ENCODE results near the gene ADD2. TPM values are rescaled to one million over a fixed set of nuclear protein-coding genes. Genes with fewer than 3 reads are reported as not detected.

The ADD2 gene
- total RNA-seq, 1 experiment from 2014 or later: 5.6 TPM

- H3K27me3 ChIP-seq (replicated peaks; ENCODE audit: insufficient read depth, low read depth, low read length, poor library complexity): peaks cover 8% of the 10 kb centered on the region
- no peak for TF ChIP-seq EZH2 (IDR thresholded peaks at IDR 0.05; ENCODE audit: borderline replicate concordance, low read depth, low read length, poor library complexity, severe bottlenecking)
- no peak for TF ChIP-seq CTCF (conservative IDR thresholded peaks at IDR 0.05; ENCODE audit: low read depth, low read length)
- H3K36me3 ChIP-seq (ENCODE audit: insufficient read depth, low read length, poor library complexity, severe bottlenecking): no peaks in the 10 kb centered on the region
- CTCF ChIA-PET: no interaction called here
- H3K27ac ChIP-seq (ENCODE audit: low read depth, low read length, poor library complexity, severe bottlenecking): no peak overlapping the region
- POLR2A ChIA-PET (ENCODE audit: low non-redundant PET): no interaction called here
- intact Hi-C loops (cut with micrococcal nuclease; ENCODE audit: unreplicated experiment): no loop called here
- no TSS peak for BruUV-seq (replicated peaks)
- no peaks in the 10 kb centered on the region for H3K4me1 ChIP-seq (ENCODE audit: insufficient read depth, low read length, poor library complexity, severe bottlenecking)
- H3K9me3 ChIP-seq (ENCODE audit: low read depth, low read length, poor library complexity, severe bottlenecking): no peaks in the 10 kb centered on the region
- H3K4me3 ChIP-seq (ENCODE audit: low read depth, low read length, poor library complexity, severe bottlenecking): no peak overlapping the region
- DNase-seq (ENCODE audit: low spot score): no peak
Measured at GRCh38 chr2:70757360-70757759, 10.6 kb downstream of the ADD2 start.

GRCh38 chr2:70756128-70756527 lies 11.9 kb downstream of the ADD2 start:
- ChIA-PET POLR2A (ENCODE audit: low non-redundant PET) (no interaction called here), CTCF (no interaction called here)
- no TSS peak for BruUV-seq (replicated peaks)
- Histone ChIP-seq H3K27ac (ENCODE audit: low read depth, low read length, poor library complexity, severe bottlenecking) (no peak overlapping the region), H3K36me3 (ENCODE audit: insufficient read depth, low read length, poor library complexity, severe bottlenecking) (no peaks in the 10 kb centered on the region), H3K4me1 (ENCODE audit: insufficient read depth, low read length, poor library complexity, severe bottlenecking) (no peaks in the 10 kb centered on the region), H3K4me3 (ENCODE audit: low read depth, low read length, poor library complexity, severe bottlenecking) (no peak overlapping the region), H3K27me3 (replicated peaks; ENCODE audit: insufficient read depth, low read depth, low read length, poor library complexity) (peaks cover 8% of the 10 kb centered on the region), H3K9me3 (ENCODE audit: low read depth, low read length, poor library complexity, severe bottlenecking) (no peaks in the 10 kb centered on the region)
- intact Hi-C loops (cut with micrococcal nuclease; ENCODE audit: unreplicated experiment): no loop called here
- TF ChIP-seq CTCF (conservative IDR thresholded peaks at IDR 0.05; ENCODE audit: low read depth, low read length): no peak
- no peak for TF ChIP-seq EZH2 (IDR thresholded peaks at IDR 0.05; ENCODE audit: borderline replicate concordance, low read depth, low read length, poor library complexity, severe bottlenecking)
- DNase-seq (ENCODE audit: low spot score): no peak

GRCh38 chr2:70753902-70754301 lies 14.1 kb downstream of the ADD2 start:
- no peaks in the 10 kb centered on the region for H3K4me1 ChIP-seq (ENCODE audit: insufficient read depth, low read length, poor library complexity, severe bottlenecking)
- H3K27ac ChIP-seq (ENCODE audit: low read depth, low read length, poor library complexity, severe bottlenecking): no peak overlapping the region
- H3K36me3 ChIP-seq (ENCODE audit: insufficient read depth, low read length, poor library complexity, severe bottlenecking): no peaks in the 10 kb centered on the region
- ChIA-PET POLR2A (ENCODE audit: low non-redundant PET) (no interaction called here), CTCF (no interaction called here)
- no peak for TF ChIP-seq EZH2 (IDR thresholded peaks at IDR 0.05; ENCODE audit: borderline replicate concordance, low read depth, low read length, poor library complexity, severe bottlenecking)
- TF ChIP-seq CTCF (conservative IDR thresholded peaks at IDR 0.05; ENCODE audit: low read depth, low read length): no peak
- intact Hi-C loops (cut with micrococcal nuclease; ENCODE audit: unreplicated experiment): no loop called here
- DNase-seq (ENCODE audit: low spot score): no peak
- no peak overlapping the region for H3K4me3 ChIP-seq (ENCODE audit: low read depth, low read length, poor library complexity, severe bottlenecking)
- peaks cover 3% of the 10 kb centered on the region for H3K27me3 ChIP-seq (replicated peaks; ENCODE audit: insufficient read depth, low read depth, low read length, poor library complexity)
- no TSS peak for BruUV-seq (replicated peaks)
- H3K9me3 ChIP-seq (ENCODE audit: low read depth, low read length, poor library complexity, severe bottlenecking): no peaks in the 10 kb centered on the region
